ENCODE results near the gene LARGE1.

Gene LARGE1

DNA sequence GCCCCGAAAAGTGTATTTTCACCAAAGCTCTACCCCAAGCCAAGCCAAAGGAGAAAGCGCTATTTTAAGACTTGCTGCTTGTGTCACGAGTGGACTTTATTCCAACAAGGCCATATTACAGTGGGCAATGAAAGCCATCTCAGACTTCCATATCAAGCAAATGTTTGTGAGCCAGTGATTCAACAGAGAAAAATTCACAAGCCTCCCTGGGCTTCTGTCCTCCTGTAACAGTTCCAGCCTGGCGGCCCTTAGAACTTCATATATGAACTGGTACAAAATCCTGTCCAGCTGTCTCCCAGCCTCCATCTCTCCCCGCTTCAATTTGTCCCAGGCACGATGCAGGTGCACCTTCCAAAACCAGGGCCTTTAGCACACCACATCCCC is 11.2 kb downstream of the LARGE1 start:
- H3K14ac ChIP-seq (ENCODE audit: low read length): no peak overlapping the region
- no peak overlapping the region for H2BK5ac ChIP-seq (ENCODE audit: low read depth, low read length, poor library complexity)

DNA sequence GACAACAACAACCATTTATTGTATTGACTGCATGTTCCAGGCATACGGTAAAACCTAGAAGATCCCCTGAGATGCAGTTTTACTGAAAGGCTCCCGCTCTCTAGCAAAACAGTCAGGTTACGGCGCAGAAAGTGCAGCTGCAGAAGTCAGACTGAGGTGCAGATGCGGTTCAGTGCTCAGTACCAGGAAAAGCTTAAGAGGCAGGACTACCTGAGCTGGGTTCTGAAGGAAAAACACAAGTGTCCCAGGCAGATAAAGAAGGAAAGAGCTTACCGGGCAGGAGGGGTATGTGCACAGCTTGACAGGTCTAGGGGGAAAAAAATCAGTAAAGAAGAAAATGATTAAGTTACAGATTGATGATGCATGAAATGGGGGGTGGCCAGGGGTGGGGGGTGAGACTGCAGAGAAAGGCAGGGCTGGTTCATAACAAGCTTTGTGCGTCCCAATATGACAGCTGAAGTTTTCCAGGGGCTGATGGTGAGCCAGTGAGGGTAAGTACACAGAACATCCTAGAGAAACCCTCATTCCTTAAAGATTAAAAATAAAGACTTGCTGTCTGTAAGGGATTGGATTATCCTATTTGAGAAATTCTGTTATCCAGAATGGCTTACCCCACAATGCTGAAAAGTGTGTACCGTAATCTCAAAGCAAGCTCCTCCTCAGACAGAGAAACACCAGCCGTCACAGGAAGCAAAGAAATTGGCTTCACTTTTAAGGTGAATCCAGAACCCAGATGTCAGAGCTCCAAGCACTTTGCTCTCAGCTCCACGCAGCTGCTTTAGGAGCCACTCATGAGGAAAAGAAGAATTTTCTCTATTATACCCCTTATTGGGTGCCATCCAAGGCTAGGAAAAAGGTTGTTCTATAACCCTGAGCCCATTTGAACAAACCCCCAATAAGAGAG is 11.9 kb downstream of the LARGE1 start:
- H3K4me3 ChIP-seq (ENCODE audit: low read depth, low read length): no peak overlapping the region
- H4K8ac ChIP-seq (ENCODE audit: low read depth, low read length): no peak overlapping the region
- DNase-seq: no peak
- H3K36me3 ChIP-seq (ENCODE audit: control insufficient read depth in 1 of 2, insufficient read depth in 2 of 2, low read length in 2 of 2): peaks cover 2 to 12% of the 10 kb centered on the region in 2 experiments
- H2BK12ac ChIP-seq (ENCODE audit: low read length): no peak overlapping the region
- H2BK5ac ChIP-seq (ENCODE audit: low read depth, low read length, poor library complexity): no peak overlapping the region
- WGBS (ENCODE audit: extremely low coverage, insufficient coverage, insufficient read length): no CpG with 5 or more reads among the region's 10 CpGs
- no peak overlapping the region for H2AK5ac ChIP-seq (ENCODE audit: low read length)
- no peak overlapping the region for H4K12ac ChIP-seq (ENCODE audit: low read depth, low read length)
- H3K27ac ChIP-seq (ENCODE audit: low read depth, low read length): no peak overlapping the region
- H3K4me1 ChIP-seq (ENCODE audit: control insufficient read depth in 1 of 2, insufficient read depth in 2 of 2, low read length in 2 of 2): peaks cover 0 to 2% of the 10 kb centered on the region in 2 experiments
- H3K79me2 ChIP-seq (ENCODE audit: control insufficient read depth, insufficient read depth, low read length, poor library complexity): no peaks in the 10 kb centered on the region
- H2BK120ac ChIP-seq (ENCODE audit: insufficient read depth, low read length, poor library complexity): no peak overlapping the region
- H3K4me2 ChIP-seq (ENCODE audit: low read length): no peak overlapping the region
- H3K79me1 ChIP-seq (ENCODE audit: low read length): no peaks in the 10 kb centered on the region
- no peaks in the 10 kb centered on the region for H3K27me3 ChIP-seq (ENCODE audit: insufficient read depth, low read length)
- no peak overlapping the region for H3K23ac ChIP-seq (ENCODE audit: low read length)
- no peaks in the 10 kb centered on the region for H3K9me3 ChIP-seq (ENCODE audit: insufficient read depth, low read depth, low read length)
- no peak overlapping the region for H4K91ac ChIP-seq (ENCODE audit: low read depth, low read length)
- no peak overlapping the region for H3K9ac ChIP-seq (ENCODE audit: low read length)
- H2AFZ ChIP-seq (ENCODE audit: insufficient read depth, low read length, poor library complexity): no peak overlapping the region
- peak overlapping the region; percentile 24 for H3K4ac ChIP-seq (ENCODE audit: low read depth, low read length)
- H3K14ac ChIP-seq (ENCODE audit: low read length): no peak overlapping the region
- no peak overlapping the region for H3K18ac ChIP-seq (ENCODE audit: low read length)

More for the DNA sequence above, 11.2 kb downstream of the LARGE1 start:
- peak in 1 of 2 donors; percentile 35 for DNase-seq
- H3K79me2 ChIP-seq (ENCODE audit: control insufficient read depth, insufficient read depth, low read length, poor library complexity): no peaks in the 10 kb centered on the region
- H3K27me3 ChIP-seq (ENCODE audit: insufficient read depth, low read length): no peaks in the 10 kb centered on the region
- no peak overlapping the region for H2BK12ac ChIP-seq (ENCODE audit: low read length)
- H3K18ac ChIP-seq (ENCODE audit: low read length): no peak overlapping the region
- H4K8ac ChIP-seq (ENCODE audit: low read depth, low read length): no peak overlapping the region
- peaks cover 2 to 12% of the 10 kb centered on the region in 2 experiments for H3K36me3 ChIP-seq (ENCODE audit: control insufficient read depth in 1 of 2, insufficient read depth in 2 of 2, low read length in 2 of 2)
- H3K4me3 ChIP-seq (ENCODE audit: low read depth, low read length): no peak overlapping the region
- H3K23ac ChIP-seq (ENCODE audit: low read length): no peak overlapping the region
- H2BK120ac ChIP-seq (ENCODE audit: insufficient read depth, low read length, poor library complexity): no peak overlapping the region
- no peak overlapping the region for H3K9ac ChIP-seq (ENCODE audit: low read length)
- WGBS (ENCODE audit: extremely low coverage, insufficient coverage, insufficient read length): no CpG with 5 or more reads among the region's 6 CpGs
- H3K4me1 ChIP-seq (ENCODE audit: control insufficient read depth in 1 of 2, insufficient read depth in 2 of 2, low read length in 2 of 2): peaks cover 0 to 2% of the 10 kb centered on the region in 2 experiments
- no peak overlapping the region for H3K4me2 ChIP-seq (ENCODE audit: low read length)
- no peaks in the 10 kb centered on the region for H3K9me3 ChIP-seq (ENCODE audit: insufficient read depth, low read depth, low read length)
- H4K12ac ChIP-seq (ENCODE audit: low read depth, low read length): no peak overlapping the region
- H3K4ac ChIP-seq (ENCODE audit: low read depth, low read length): peak overlapping the region; percentile 55
- H3K79me1 ChIP-seq (ENCODE audit: low read length): no peaks in the 10 kb centered on the region
- no peak overlapping the region for H4K91ac ChIP-seq (ENCODE audit: low read depth, low read length)
- no peak overlapping the region for H2AK5ac ChIP-seq (ENCODE audit: low read length)
- no peak overlapping the region for H2AFZ ChIP-seq (ENCODE audit: insufficient read depth, low read length, poor library complexity)
- no peak overlapping the region for H3K27ac ChIP-seq (ENCODE audit: low read depth, low read length)

DNA sequence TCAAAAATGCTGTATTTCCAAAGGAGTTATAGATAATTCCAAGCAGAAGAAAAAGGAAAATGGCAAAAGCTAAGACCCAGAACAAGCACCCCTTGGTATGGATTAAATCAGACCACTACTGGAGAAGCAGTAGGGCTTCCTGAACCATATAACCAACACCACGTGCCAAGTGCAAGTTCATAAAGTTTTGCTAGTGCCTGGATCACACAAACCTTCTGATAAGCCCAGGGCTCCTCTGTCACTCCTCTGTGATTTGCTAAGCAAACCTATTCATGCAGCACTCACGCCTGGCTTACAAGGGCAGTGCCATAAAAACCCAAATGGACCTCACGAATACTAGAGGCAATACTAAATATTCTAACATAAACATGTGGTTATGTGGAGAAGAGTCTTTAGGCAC is 13.3 kb downstream of the LARGE1 start:
- no peak overlapping the region for H4K8ac ChIP-seq (ENCODE audit: low read depth, low read length)
- H2AK5ac ChIP-seq (ENCODE audit: low read length): no peak overlapping the region
- no peak for DNase-seq
- no peak overlapping the region for H2BK5ac ChIP-seq (ENCODE audit: low read depth, low read length, poor library complexity)
- no peaks in the 10 kb centered on the region for H3K79me2 ChIP-seq (ENCODE audit: control insufficient read depth, insufficient read depth, low read length, poor library complexity)
- no peak overlapping the region for H4K12ac ChIP-seq (ENCODE audit: low read depth, low read length)
- no peak overlapping the region for H3K14ac ChIP-seq (ENCODE audit: low read length)
- H3K4me1 ChIP-seq (ENCODE audit: control insufficient read depth in 1 of 2, insufficient read depth in 2 of 2, low read length in 2 of 2): peaks cover 2 to 3% of the 10 kb centered on the region in 2 experiments
- no peaks in the 10 kb centered on the region for H3K27me3 ChIP-seq (ENCODE audit: insufficient read depth, low read length)
- no peaks in the 10 kb centered on the region for H3K9me3 ChIP-seq (ENCODE audit: insufficient read depth, low read depth, low read length)
- H3K36me3 ChIP-seq (ENCODE audit: control insufficient read depth in 1 of 2, insufficient read depth in 2 of 2, low read length in 2 of 2): peaks cover 2 to 12% of the 10 kb centered on the region in 2 experiments
- H3K4me3 ChIP-seq (ENCODE audit: low read depth, low read length): no peak overlapping the region
- no CpG with 5 or more reads among the region's 3 CpGs for WGBS (ENCODE audit: extremely low coverage, insufficient coverage, insufficient read length)
- no peak overlapping the region for H2BK120ac ChIP-seq (ENCODE audit: insufficient read depth, low read length, poor library complexity)
- no peaks in the 10 kb centered on the region for H3K79me1 ChIP-seq (ENCODE audit: low read length)
- no peak overlapping the region for H4K91ac ChIP-seq (ENCODE audit: low read depth, low read length)
- H3K18ac ChIP-seq (ENCODE audit: low read length): no peak overlapping the region
- H3K4me2 ChIP-seq (ENCODE audit: low read length): no peak overlapping the region
- H2AFZ ChIP-seq (ENCODE audit: insufficient read depth, low read length, poor library complexity): no peak overlapping the region
- H3K4ac ChIP-seq (ENCODE audit: low read depth, low read length): no peak overlapping the region
- no peak overlapping the region for H3K9ac ChIP-seq (ENCODE audit: low read length)
- H3K23ac ChIP-seq (ENCODE audit: low read length): no peak overlapping the region
- no peak overlapping the region for H3K27ac ChIP-seq (ENCODE audit: low read depth, low read length)
- no peak overlapping the region for H2BK12ac ChIP-seq (ENCODE audit: low read length)

DNA sequence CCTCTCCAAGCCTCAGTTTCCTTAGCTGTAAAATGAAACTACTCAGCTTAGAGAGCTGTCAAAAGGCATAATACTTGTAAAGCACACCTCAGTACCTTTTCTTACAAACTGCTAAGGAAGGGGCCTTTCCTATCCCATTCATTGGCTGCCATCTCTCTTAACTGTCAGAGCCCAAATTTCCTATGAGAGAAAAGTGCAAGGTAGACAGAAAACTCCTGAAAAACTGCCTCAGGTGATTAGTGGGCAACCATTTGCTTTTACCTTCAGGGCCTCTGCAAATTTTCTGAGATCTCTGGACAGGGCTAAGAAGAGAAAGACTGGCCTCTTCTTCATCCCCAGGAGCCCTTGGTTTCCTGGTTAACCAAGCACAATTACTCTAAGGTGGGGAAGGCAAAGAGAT is 13.8 kb downstream of the LARGE1 start:
- Histone ChIP-seq H3K27me3 (ENCODE audit: insufficient read depth, low read length) (no peaks in the 10 kb centered on the region), H3K4ac (ENCODE audit: low read depth, low read length) (no peak overlapping the region), H2AK5ac (ENCODE audit: low read length) (no peak overlapping the region), H3K27ac (ENCODE audit: low read depth, low read length) (no peak overlapping the region), H3K23ac (ENCODE audit: low read length) (no peak overlapping the region), H3K79me1 (ENCODE audit: low read length) (no peaks in the 10 kb centered on the region), H4K12ac (ENCODE audit: low read depth, low read length) (no peak overlapping the region), H2BK120ac (ENCODE audit: insufficient read depth, low read length, poor library complexity) (no peak overlapping the region), H3K14ac (ENCODE audit: low read length) (no peak overlapping the region), H3K18ac (ENCODE audit: low read length) (no peak overlapping the region), H3K79me2 (ENCODE audit: control insufficient read depth, insufficient read depth, low read length, poor library complexity) (no peaks in the 10 kb centered on the region), H3K4me2 (ENCODE audit: low read length) (no peak overlapping the region), H3K9ac (ENCODE audit: low read length) (no peak overlapping the region), H2BK5ac (ENCODE audit: low read depth, low read length, poor library complexity) (no peak overlapping the region), H4K91ac (ENCODE audit: low read depth, low read length) (no peak overlapping the region), H3K4me3 (ENCODE audit: low read depth, low read length) (no peak overlapping the region), H4K8ac (ENCODE audit: low read depth, low read length) (no peak overlapping the region), H2BK12ac (ENCODE audit: low read length) (no peak overlapping the region), H2AFZ (ENCODE audit: insufficient read depth, low read length, poor library complexity) (no peak overlapping the region), H3K36me3 (ENCODE audit: control insufficient read depth in 1 of 2, insufficient read depth in 2 of 2, low read length in 2 of 2) (peaks cover 2 to 12% of the 10 kb centered on the region in 2 experiments), H3K4me1 (ENCODE audit: control insufficient read depth in 1 of 2, insufficient read depth in 2 of 2, low read length in 2 of 2) (peaks cover 2 to 3% of the 10 kb centered on the region in 2 experiments), H3K9me3 (ENCODE audit: insufficient read depth, low read depth, low read length) (no peaks in the 10 kb centered on the region)
- DNase-seq: no peak
